NCI-H1105 (cell line): ENCODE measurements around the gene NR1H4.
"Not testable (repeated sequence)": the region's sequence is repeated elsewhere in the genome, so short reads cannot be mapped to it uniquely, and the experiment has no call there.

ENCODE experiments used
- DNase-seq: peaks from one replicate; lab custom pipeline; 2025; lab: John Stamatoyannopoulos, UW

NR1H4 gene

GRCh38 chr12:100515968-100516367, 42.3 kb downstream of the NR1H4 start:
- DNase-seq, result no peak

- DNase-seq, result no peak
These were observed 44.7 kb downstream of the NR1H4 start for GRCh38 chr12:100518376-100518775.

DNA sequence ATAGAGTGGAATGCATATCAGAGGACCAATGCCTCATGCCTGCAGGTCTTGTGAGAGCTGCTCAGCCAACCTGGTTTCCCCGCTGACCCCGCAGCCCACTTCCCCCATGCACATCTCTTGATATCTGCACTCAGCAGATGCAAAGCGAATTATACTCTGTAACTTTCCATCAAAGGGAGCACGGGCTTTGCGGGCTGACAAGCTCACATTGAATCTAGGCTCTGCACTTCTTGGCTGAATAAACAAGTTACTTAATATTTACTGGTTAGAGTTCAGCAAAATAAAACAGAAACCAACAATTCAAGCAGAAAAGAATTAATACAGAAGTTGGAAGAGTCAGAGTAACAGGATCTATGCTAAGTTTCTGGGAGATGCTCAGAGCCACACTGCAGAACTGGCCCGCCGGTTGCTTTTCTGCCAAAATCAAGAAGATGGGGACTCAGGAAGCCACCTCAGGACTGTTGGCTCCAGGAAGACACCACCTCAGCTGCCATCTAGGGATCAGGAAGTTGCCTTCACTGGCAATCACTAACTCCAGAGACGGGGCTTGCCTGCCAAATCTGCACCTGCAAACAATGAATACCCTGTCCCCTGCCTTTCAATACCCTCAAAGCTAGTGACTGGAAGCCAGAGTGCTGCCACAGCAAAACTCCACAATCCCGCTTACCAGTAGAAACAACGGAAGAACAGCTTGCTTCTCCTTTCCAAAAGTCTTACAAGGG, 46.5 kb downstream of the NR1H4 start:
- no peak for DNase-seq

DNA sequence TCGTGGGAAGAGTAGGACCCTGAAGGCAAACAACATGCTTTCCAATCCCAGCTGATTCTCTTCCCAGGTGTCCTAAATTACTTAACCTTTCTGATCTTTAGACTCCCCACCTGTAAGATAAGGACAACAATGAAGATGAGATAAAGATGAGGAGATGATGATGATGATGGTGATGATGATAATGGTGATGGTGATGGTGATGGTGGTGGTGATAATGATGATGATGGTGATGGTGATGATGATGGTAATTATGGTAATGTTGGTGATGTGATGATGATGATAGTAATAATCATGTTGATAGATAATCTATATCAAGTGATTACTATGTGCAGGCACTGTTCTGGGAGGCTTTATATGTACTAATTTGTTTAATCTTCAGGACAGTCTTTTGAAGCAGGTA, 48.3 kb downstream of the NR1H4 start:
- no peak for DNase-seq

DNA sequence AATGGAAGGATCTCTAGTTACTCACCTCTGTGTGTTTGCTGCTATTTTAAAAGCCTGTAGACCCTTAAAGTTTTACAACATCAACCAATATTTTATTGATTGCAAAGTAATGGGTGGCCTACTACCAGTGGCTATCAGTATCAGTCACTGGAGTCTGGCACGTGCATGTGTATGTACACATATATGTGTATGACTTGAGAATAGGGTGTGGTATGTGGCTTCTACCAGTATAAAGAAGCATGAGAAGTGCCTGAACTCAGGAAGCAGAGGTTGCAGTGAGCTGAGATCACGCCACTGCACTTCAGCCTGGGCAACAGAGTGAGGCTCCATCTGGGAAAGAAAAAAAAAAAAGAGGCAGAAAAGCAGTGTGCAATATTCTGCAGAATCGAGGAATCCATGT, 54.4 kb downstream of the NR1H4 start:
- no peak for DNase-seq

DNA sequence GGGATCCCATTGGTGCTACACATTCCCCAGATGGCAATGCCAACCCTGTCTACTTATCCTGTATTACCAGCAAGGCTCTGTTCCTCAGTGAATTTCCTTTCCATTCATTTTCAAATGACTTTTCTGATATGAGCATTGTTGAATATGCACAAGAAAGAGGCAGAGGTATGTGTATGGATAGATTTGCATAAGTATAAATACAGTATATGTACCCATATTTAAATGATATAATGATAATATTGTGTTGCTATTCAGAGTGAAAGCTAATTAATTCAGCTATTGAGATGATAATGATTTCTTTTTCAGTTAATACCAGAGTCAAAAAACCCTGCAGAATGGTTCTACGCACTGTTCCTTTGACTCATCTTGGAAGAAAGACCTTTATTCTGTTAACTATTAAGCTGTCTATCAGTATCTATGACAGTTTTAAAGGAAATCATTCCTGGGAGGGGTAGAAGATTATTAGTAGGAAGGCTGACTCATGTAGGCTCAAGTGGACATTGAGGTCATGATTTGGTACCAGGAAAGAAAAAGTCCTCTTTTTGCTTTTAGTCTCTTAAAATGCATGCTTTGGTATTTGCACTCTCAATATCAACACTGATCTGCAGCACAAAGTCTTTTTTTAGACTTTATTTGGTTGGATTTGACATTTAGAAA, 54.9 kb downstream of the NR1H4 start:
- no peak for DNase-seq

- DNase-seq, result no peak
These were observed 56.2 kb downstream of the NR1H4 start for GRCh38 chr12:100529756-100530350.

- no peak for DNase-seq
These were observed 59.7 kb downstream of the NR1H4 start for GRCh38 chr12:100533376-100533775.

- no peak for DNase-seq
These were observed 61.1 kb downstream of the NR1H4 start for GRCh38 chr12:100534625-100535227.

DNA sequence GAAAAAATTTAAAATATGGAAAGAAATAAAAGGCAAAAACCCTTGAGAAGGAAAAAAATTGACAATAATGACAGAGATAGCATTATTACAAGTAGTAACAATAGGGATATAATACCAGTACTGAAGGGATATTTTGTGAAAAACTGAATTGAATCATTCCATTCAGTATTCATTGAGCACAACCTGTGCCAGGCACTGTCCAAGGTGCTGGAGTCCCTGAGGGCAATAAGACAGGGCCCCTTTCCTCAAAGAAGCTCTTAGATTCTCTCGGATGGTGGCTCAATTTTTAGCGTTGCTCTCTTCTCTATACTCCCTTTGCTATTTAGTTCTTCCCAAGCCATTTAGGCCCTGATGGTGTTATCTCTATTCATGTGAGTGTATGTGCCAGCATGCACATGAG, 65.5 kb downstream of the NR1H4 start:
- no peak for DNase-seq

DNA sequence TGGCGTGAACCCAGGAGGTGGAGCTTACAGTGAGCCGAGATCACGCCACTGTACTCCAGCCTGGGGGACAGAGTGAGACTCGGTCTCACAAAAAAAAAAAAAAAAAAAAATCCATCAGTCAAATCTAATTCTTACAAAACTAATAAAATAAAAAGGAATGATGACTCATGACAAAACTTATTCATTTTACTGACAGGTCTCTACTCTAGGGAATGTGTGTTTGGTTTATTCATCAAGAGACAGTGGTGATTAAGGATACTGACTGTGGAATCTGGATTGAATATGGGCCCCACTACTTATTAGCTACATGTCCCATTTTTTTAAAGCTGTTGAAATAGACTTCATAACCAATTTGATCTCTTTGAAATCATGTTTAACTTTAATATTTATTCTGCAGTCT, 70.5 kb downstream of the NR1H4 start:
- DNase-seq, result no peak

DNA sequence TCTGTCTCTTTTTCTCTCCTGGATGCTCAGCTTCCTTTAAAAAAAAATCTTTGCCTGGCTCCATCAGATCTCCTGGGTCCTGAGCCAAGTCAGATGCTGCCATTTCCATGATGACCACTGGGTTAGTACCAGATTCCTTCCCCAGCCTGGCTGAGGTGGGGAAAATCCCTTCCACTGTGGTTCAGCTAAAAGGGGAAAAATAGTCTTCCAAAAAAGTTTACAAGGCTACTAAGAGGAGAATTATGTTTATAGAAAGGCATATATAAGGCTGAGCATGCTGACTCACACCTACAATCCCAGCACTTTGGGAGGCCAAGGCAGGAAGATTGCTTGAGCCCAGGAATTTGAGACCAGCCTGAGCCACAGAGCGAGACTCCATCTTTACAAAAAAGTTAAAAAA, 71.4 kb downstream of the NR1H4 start:
- DNase-seq, result no peak

DNA sequence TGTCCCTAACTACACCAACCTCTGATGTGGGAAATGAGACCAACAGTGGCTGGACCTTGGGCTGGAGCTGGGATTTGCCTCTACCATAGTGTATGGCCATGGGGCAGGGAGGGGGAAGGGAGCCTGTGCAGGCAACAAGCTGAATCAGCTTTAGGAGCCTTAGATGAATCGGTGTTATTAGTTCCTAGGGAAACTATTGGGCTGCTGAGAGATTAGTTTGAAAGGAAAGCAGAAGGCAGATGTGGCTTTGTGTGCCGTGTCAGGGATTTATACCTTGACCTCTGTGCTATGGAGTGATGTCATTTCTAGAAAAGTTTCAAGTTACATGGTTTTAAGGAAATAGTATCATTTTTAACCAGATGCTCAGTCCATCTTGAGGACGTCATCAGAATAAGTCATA, 80.3 kb downstream of the NR1H4 start:
- no peak for DNase-seq

- peak; percentile 85 for DNase-seq
These were observed 81.0 kb downstream of the NR1H4 start for GRCh38 chr12:100554608-100555077.

DNA sequence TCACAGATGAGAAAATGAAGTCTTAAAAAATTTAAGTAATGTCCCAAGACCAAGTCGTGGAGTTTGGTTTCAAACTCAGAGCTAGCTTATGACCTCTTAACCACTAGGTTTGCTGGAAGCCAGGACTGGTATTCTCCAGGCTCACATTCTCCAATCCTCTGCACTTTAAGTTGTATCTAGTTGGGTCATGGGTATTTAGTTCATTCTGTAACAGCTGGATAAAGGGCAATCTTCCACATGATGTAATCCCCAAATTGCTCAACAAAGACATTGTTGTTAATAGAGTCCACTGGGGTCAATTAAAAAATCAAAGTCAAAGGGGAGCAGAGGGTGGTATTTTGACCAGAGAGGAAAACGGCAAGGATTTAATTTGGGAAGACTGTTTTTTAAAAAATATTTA, 82.1 kb downstream of the NR1H4 start:
- DNase-seq, result no peak

DNA sequence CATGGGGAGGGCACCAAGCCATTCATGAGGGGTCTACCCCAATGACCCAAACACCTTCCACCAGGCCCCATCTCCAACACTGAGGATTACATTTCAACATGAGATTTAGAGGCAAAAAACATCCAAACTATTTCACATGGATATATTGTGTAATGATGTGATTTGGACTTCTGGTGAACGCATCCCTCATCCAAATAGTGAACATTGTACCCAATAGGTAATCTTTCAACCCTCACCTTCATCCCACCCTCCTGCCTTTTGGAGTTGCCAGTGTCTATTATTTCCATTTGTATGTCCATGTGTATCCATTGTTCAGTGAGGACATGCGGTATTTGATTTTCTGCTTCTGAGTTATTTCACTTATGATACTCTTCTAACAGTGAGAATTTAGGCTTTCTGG, 83.7 kb downstream of the NR1H4 start:
- no peak for DNase-seq

DNA sequence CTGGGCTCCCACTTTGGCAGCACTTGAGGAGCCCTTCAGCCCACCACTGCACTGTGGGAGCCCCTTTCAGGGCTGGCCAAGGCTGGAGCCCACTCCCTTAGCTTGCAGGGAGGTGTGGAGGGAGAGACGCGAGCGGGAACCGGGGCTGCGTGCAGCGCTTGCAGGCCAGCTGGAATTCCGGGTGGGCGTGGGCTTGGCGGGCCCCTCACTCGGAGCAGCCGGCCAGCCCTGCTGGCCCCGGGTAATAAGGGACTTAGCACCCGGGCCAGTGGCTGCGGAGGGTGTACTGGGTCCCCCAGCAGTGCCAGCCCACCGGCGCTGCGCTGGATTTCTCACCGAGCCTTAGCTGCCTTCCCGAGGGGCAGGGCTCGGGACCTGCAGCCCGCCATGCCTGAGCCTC, 85.6 kb downstream of the NR1H4 start:
- not testable (repeated sequence) for DNase-seq

DNA sequence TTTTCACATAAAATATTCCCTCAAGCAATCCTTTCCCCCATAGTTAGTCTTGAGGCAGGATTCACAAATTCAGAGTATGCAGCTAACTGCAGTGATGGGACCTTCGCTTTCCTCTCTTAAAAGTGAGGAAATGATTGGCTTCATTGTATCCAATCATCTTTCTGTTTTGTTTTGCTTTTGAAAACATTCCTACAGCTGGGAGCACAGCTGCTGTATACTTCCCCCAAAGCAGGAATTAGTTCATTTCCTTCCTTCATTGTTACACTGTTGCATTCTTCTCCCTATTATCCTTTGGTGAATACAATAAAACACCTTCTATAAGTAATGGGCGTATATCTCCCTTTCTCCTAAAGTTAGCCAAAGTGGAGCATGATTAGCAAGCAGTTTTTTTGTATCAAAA, 90.4 kb downstream of the NR1H4 start:
- DNase-seq, result no peak

DNA sequence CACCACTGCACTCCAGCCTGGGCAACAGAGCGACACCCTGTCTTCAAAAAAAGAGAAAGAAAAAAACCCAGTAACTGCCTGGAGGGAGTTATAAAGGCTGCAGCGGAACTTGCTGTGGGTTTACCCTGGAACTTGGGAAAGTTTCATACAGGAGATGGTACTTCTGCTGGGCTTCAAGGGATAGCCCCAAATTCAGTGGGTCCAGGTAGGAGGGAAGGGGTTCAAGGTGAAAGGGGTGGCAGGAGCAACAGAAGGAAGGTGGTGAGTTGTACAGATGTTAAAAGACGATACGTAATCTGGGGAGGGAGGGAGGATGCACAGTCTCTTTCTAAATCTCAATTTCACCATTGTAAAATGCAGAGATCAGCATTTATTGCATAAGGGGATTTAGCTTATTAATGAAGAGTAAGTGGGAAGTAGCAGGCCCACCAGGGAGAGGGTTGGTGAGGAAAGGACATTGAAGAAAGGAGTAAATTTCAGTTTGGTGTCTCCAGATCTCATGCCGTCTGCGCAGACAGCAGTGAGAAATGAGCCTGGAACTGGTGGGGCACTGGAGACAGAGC, 91.3 kb downstream of the NR1H4 start:
- no peak for DNase-seq

DNA sequence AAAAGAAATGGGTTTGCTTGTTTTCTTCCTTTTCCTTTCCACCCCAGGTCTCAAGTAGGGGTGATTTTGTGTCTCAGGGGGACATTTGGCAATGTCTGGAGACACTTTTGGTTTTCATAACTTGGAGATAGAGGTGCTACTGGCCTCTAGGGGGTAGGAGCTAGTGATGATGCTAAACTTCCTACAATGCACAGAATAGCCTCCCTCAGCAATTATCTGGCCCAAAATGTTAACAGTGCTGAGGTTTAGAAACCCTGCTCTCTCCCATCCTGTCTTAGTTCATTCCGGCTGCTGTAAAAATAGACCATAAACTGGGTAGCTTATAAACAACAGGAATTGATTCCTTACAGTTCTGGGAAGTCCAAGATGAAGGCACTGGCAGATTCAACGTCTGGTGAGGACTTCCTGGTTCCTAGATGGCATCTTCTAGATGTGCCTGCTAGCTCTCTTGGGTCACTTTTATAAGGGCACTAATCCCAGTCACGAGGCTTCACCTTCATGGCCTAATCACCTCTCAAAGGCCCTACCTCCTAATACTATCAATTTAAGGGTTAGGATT, 92.4 kb downstream of the NR1H4 start:
- DNase-seq, result no peak

GRCh38 chr12:100566887-100567637, 93.4 kb downstream of the NR1H4 start:
- no peak for DNase-seq

- DNase-seq, result no peak
These were observed 94.3 kb downstream of the NR1H4 start for GRCh38 chr12:100567945-100568344.
